Measurements from ENCODE around the gene DUSP16. TPM values are rescaled to one million over a fixed set of nuclear protein-coding genes. Genes with fewer than 3 reads are reported as not detected.

Gene DUSP16
- total RNA-seq, 1 donor from 2014 or later: 52.1 TPM

DNA sequence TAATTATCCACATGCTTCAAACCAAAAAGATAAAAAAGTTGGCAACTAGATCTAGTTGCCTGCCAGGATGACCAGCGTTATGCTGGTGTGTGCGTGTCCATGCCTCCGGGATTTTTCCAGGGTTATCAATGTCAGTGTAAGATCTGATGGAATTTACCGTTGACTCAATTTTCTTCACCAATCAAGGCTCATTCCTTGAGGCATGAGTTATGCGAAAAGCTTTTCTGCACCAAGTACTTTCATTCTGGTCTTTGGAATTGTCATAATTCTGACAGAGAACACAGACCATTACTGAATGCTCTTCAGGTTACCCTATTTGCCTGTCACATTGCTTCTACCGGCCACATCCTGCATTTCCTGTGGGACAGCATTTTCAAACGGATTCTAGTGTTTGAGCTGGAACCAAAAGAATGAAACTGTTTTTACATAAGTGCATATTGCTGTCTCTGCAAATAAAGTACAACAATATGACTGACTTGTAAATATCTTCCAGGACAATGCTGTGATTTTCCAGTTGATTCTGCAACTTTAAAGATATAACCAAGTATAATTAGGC is 91.8 kb downstream of the DUSP16 start:
- H3K4me1 Mint-ChIP-seq (ENCODE audit: unreplicated experiment): no peaks in the 10 kb centered on the region
- peak overlapping the region; percentile 70 for H3K27ac Mint-ChIP-seq
- no peaks in the 10 kb centered on the region for H3K27me3 Mint-ChIP-seq
- no peak overlapping the region for H3K4me3 Mint-ChIP-seq
- DNase-seq (ENCODE audit: extremely low spot score, unreplicated experiment): peak; percentile 13
- peaks cover 14% of the 10 kb centered on the region for H3K9me3 Mint-ChIP-seq
- H3K36me3 Mint-ChIP-seq: peaks cover 67% of the 10 kb centered on the region
- TF ChIP-seq, protein P1, sequence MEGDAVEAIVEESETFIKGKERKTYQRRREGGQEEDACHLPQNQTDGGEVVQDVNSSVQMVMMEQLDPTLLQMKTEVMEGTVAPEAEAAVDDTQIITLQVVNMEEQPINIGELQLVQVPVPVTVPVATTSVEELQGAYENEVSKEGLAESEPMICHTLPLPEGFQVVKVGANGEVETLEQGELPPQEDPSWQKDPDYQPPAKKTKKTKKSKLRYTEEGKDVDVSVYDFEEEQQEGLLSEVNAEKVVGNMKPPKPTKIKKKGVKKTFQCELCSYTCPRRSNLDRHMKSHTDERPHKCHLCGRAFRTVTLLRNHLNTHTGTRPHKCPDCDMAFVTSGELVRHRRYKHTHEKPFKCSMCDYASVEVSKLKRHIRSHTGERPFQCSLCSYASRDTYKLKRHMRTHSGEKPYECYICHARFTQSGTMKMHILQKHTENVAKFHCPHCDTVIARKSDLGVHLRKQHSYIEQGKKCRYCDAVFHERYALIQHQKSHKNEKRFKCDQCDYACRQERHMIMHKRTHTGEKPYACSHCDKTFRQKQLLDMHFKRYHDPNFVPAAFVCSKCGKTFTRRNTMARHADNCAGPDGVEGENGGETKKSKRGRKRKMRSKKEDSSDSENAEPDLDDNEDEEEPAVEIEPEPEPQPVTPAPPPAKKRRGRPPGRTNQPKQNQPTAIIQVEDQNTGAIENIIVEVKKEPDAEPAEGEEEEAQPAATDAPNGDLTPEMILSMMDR (conservative IDR thresholded peaks at IDR 0.05): no peak

DNA sequence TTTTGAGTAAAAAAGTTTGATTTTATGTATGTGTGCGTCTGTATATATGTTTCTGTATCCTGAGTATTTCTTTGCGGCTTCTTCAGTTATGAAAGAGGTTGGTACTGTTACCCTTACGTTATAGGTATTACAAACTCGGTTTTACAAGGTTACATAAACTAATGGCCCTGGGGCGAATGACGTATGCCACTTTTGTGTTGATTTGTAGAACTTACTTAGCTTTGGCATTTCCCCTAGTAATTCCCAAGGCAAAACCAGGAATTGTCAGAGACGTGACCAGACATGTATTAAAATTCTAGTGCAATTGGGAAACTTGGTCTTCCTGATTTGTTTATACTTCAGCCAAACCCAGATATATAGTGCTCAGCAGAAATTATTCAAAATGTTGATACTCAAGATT is 93.3 kb downstream of the DUSP16 start:
- DNase-seq (ENCODE audit: extremely low spot score, unreplicated experiment): no peak
- peaks cover 14% of the 10 kb centered on the region for H3K9me3 Mint-ChIP-seq
- H3K4me3 Mint-ChIP-seq: no peak overlapping the region
- no peak overlapping the region for H3K27ac Mint-ChIP-seq
- no peaks in the 10 kb centered on the region for H3K4me1 Mint-ChIP-seq (ENCODE audit: unreplicated experiment)
- H3K36me3 Mint-ChIP-seq: peaks cover 64% of the 10 kb centered on the region
- no peaks in the 10 kb centered on the region for H3K27me3 Mint-ChIP-seq
- TF ChIP-seq, protein P1 (conservative IDR thresholded peaks at IDR 0.05): no peak

DNA sequence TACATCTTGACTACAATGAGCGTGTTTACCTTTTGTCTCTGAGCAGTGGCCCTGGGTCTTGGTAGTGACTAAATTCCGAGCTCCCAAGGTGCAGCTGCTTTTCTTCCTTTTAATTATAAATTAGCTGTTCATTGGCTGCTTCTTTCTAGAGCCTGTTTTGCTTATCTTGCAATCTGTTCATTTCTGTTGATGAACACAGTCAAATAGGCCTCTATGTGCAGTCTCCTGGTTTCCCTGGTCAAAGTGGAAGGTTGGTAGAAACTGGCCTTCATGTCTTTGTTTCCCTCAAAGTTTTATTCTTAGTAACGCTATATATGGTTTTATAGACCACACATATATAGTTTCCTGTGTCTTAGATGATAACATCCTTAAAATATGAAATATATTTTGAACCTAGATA is 94.1 kb downstream of the DUSP16 start:
- peaks cover 59% of the 10 kb centered on the region for H3K36me3 Mint-ChIP-seq
- no peak overlapping the region for H3K4me3 Mint-ChIP-seq
- peak overlapping the region; percentile 24 for H3K27ac Mint-ChIP-seq
- TF ChIP-seq, protein P1 (conservative IDR thresholded peaks at IDR 0.05): no peak
- H3K4me1 Mint-ChIP-seq (ENCODE audit: unreplicated experiment): no peaks in the 10 kb centered on the region
- H3K27me3 Mint-ChIP-seq: no peaks in the 10 kb centered on the region
- H3K9me3 Mint-ChIP-seq: peaks cover 14% of the 10 kb centered on the region
- no peak for DNase-seq (ENCODE audit: extremely low spot score, unreplicated experiment)

DNA sequence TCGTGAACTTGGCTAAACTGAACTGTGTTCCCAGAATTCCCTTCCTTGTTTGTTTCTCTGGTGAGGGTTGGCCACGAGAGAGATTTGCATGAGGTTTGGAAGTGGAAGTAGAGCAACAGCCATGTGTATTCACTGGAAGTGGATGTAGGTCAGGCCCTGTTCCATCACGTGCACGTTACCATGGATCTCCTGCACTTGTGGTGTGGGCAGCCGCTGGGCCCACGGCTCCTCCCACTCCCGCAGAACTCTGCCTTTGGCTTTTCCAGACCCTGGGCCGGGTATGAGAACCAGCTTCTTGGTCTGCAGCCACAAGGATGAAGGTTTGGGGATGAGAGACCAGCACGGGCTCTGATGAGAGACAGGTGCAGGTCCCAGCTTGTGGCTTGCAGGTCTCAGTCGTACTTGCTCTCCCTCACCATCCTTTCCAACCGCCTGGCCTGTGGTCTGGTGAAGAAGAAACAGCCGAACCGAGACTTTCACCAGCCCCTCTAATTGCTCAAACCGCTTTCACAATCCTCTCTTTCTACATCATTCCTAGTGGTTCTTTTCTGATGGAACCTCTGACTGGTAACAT is 94.9 kb downstream of the DUSP16 start:
- Mint-ChIP-seq H3K27ac (no peak overlapping the region), H3K4me1 (ENCODE audit: unreplicated experiment) (no peaks in the 10 kb centered on the region), H3K4me3 (no peak overlapping the region), H3K27me3 (no peaks in the 10 kb centered on the region), H3K36me3 (peaks cover 56% of the 10 kb centered on the region), H3K9me3 (peaks cover 9% of the 10 kb centered on the region)
- no peak for DNase-seq (ENCODE audit: extremely low spot score, unreplicated experiment)
- TF ChIP-seq, protein P1 (conservative IDR thresholded peaks at IDR 0.05): no peak

DNA sequence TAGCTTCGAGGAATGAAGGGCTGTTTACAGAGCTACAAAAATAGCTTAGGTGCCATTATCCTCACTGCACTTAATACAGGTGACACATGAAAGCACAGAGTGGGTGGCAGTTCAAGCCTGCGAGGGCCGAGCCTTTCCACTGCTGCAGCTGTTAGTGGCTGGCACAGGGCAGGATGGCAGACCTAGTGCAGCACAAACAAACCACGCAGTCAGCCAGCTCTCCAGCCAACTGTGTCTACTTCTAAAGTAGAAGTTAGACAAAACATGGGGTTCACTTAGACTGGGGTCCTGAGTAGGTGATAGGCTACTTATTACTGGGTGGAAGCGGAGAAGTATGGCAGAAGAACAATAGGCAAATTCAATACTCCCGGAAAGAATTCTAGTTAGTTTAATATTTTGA is 95.4 kb downstream of the DUSP16 start:
- TF ChIP-seq, protein P1 (conservative IDR thresholded peaks at IDR 0.05): no peak
- Mint-ChIP-seq H3K4me3 (no peak overlapping the region), H3K27me3 (no peaks in the 10 kb centered on the region), H3K27ac (no peak overlapping the region), H3K9me3 (peaks cover 9% of the 10 kb centered on the region), H3K36me3 (peaks cover 56% of the 10 kb centered on the region), H3K4me1 (ENCODE audit: unreplicated experiment) (no peaks in the 10 kb centered on the region)
- DNase-seq (ENCODE audit: extremely low spot score, unreplicated experiment): no peak

Measured in type B pancreatic cell (in vitro differentiated cells).